K562 (cell line): ENCODE data around the gene ZNF687. TPM values are rescaled to one million over a fixed set of nuclear protein-coding genes. Genes with fewer than 3 reads are reported as not detected.

ENCODE experiments used
- ATAC-seq: fragments of 200-7000 bp; cut with Tn5 transposase; 3 replicates; pipeline ENCODE4 v1.9.1; 2020; ENCODE audit warnings: moderate library complexity
- BruUV-seq: library from RNA; stranded (reverse); fragments of 400-500 nt; replicated peaks from 2 replicates; lab custom pipeline; 2021; lab: Mats Ljungman, UMichigan
- CTCF ChIA-PET: fragments of 300-600 bp; formaldehyde crosslinking; extraction: SDS; loops from one replicate; lab custom pipeline; 2021; ENCODE audit warnings: low intra/inter-chr PET ratio; lab: Yijun Ruan, JAX
- POLR2A ChIA-PET: fragments of 300-600, 350-650 bp; sonication (Branson Sonifier 250); formaldehyde crosslinking; extraction: SDS; loops from one replicate; lab custom pipeline; 2021; ENCODE audit warnings: antibody characterized with exemption, inconsistent platforms; lab: Yijun Ruan, JAX
- DNase-seq, 4 experiments: peaks; one replicate each; pipeline versions ENCODE4 v3.0.0 to v3.0.0-alpha.2; 2011 to 2018; ENCODE audit warnings: low spot score in 3 of 4, mixed read lengths in 3 of 4; ENCODE audit errors: extremely low read depth in 1 of 4
- FAIRE-seq: peaks from 2 replicates; lab custom pipeline; 2011; peaks lifted over from hg19 to GRCh38; lab: Jason Lieb, UNC
- H2AFZ ChIP-seq: 2 replicates; pipeline ENCODE4 v1.6.0; 2011; ENCODE audit warnings: low read depth, low read length, control low read depth, inconsistent platforms
- H3K27ac ChIP-seq: fragments of 200-600 bp; 3 replicates; pipeline ENCODE4 v1.8.0; 2011; ENCODE audit warnings: low read depth, mild to moderate bottlenecking, control low read depth, inconsistent platforms, low read length, moderate library complexity, mixed read lengths; ENCODE audit errors: extremely low read depth
- H3K27me3 ChIP-seq, 2 experiments: fragments of 300-600 bp in 1 of 2; 2 replicates in 1 of 2; 3 replicates in 1 of 2; pipeline versions ENCODE4 v1.6.0 to v1.8.0; 2011; ENCODE audit warnings: inconsistent platforms in 2 of 2, low read length in 2 of 2, mild to moderate bottlenecking in 1 of 2, mixed read lengths in 1 of 2, moderate library complexity in 1 of 2; ENCODE audit not compliant: control insufficient read depth in 2 of 2, insufficient read depth in 2 of 2
- H3K36me3 ChIP-seq: fragments of 300-600 bp; 3 replicates; pipeline ENCODE4 v1.8.0; 2011; ENCODE audit warnings: mild to moderate bottlenecking, low read length, inconsistent platforms; ENCODE audit not compliant: control insufficient read depth, insufficient read depth
- H3K4me1 ChIP-seq, 2 experiments: fragments of 200-600 bp in 1 of 2; replicated peaks in 1 of 2; 2 replicates in 1 of 2; 3 replicates in 1 of 2; pipeline versions ENCODE4 v1.5.1 to v1.8.0; 2011; ENCODE audit warnings: inconsistent platforms in 2 of 2, low read length in 2 of 2, mild to moderate bottlenecking in 1 of 2, mixed read lengths in 1 of 2, moderate library complexity in 1 of 2; ENCODE audit not compliant: control insufficient read depth in 2 of 2, insufficient read depth in 2 of 2
- H3K4me2 ChIP-seq: 2 replicates; pipeline ENCODE4 v1.6.1; 2011; ENCODE audit warnings: low read length, control low read depth, inconsistent platforms, mixed read lengths; ENCODE audit not compliant: insufficient read depth
- H3K4me3 ChIP-seq: fragments of 200-600 bp; sonication (generic), shearing (Covaris generic); 2 replicates; pipeline ENCODE4 v1.5.1; 2016; ENCODE audit warnings: control low read depth, inconsistent platforms
- H3K79me2 ChIP-seq: fragments of 200-600 bp; 3 replicates; pipeline ENCODE4 v1.8.0; 2011; ENCODE audit warnings: low read length, inconsistent platforms; ENCODE audit not compliant: control insufficient read depth, insufficient read depth
- H3K9ac ChIP-seq, 2 experiments: 2 replicates each; pipeline versions ENCODE4 v1.6.0 to v1.6.1; 2011; ENCODE audit warnings: low read depth in 2 of 2, low read length in 2 of 2, control low read depth in 1 of 2, inconsistent platforms in 1 of 2, mild to moderate bottlenecking in 1 of 2, mixed read lengths in 1 of 2; ENCODE audit not compliant: insufficient read depth in 1 of 2
- H3K9me1 ChIP-seq: one replicate; pipeline ENCODE4 v1.6.0; 2011; ENCODE audit warnings: inconsistent platforms, mild to moderate bottlenecking, low read length, moderate library complexity; ENCODE audit not compliant: control insufficient read depth, insufficient read depth
- H3K9me3 ChIP-seq: replicated peaks from 2 replicates; pipeline ENCODE4 v1.5.1; 2011; ENCODE audit warnings: low read depth, low read length, inconsistent platforms; ENCODE audit not compliant: control insufficient read depth, insufficient read depth
- H4K20me1 ChIP-seq: replicated peaks from 2 replicates; pipeline ENCODE4 v1.6.1; 2011; ENCODE audit warnings: low read length, inconsistent platforms, mixed read lengths; ENCODE audit not compliant: control insufficient read depth, insufficient read depth
- BRD4 ChIP-seq: fragments of 200-600 bp; sonication (generic); IDR thresholded peaks from 2 replicates; pipeline ENCODE4 v1.6.1; 2017; ENCODE audit warnings: inconsistent platforms
- CHD1 ChIP-seq: fragments of 200-600 bp; sonication (generic); IDR thresholded peaks from one replicate; pipeline ENCODE4 v1.6.1; 2012; ENCODE audit warnings: mild to moderate bottlenecking, moderate library complexity, low read length, inconsistent platforms
- ELF2 ChIP-seq: fragments of 250-450 bp; sonication (Bioruptor Pico); IDR thresholded peaks from 2 replicates; pipeline ENCODE4 v1.5.0; 2021; ENCODE audit warnings: mild to moderate bottlenecking
- ETS1 ChIP-seq: conservative IDR thresholded peaks from 2 replicates; pipeline ENCODE4 v1.6.1; 2011; ENCODE audit warnings: low read depth, mild to moderate bottlenecking, low read length; ENCODE audit not compliant: control insufficient read depth
- FOXK2 ChIP-seq, 2 experiments: fragments of 450-650 bp; IDR thresholded peaks in 1 of 2; conservative IDR thresholded peaks in 1 of 2; 2 replicates each; pipeline ENCODE4 v1.6.1; 2016; ENCODE audit warnings: low read depth in 2 of 2, mild to moderate bottlenecking in 1 of 2
- GATAD2B ChIP-seq: fragments of 450-650 bp; IDR thresholded peaks from 2 replicates; pipeline ENCODE4 v1.6.1; 2017; ENCODE audit warnings: mild to moderate bottlenecking, borderline replicate concordance
- MBD1 ChIP-seq: fragments of 250-450 bp; sonication (Bioruptor Pico); IDR thresholded peaks from 2 replicates; pipeline ENCODE4 v1.8.0; 2022; ENCODE audit warnings: inconsistent platforms
- POLR2A ChIP-seq: fragments of 450-650 bp; conservative IDR thresholded peaks from 2 replicates; pipeline ENCODE4 v1.6.1; 2016
- SNRNP70 ChIP-seq: fragments of 200-400 bp; formaldehyde crosslinking; optimal IDR thresholded peaks from 2 replicates; pipeline ENCODE3; 2017; ENCODE audit warnings: low read depth, low read length
- SRSF9 ChIP-seq: fragments of 200-400 bp; formaldehyde crosslinking; IDR thresholded peaks from 2 replicates; pipeline ENCODE4 v1.6.1; 2017; ENCODE audit warnings: low read depth, low read length, borderline replicate concordance
- STAT5A ChIP-seq: IDR thresholded peaks from 2 replicates; pipeline ENCODE4 v1.6.1; 2012; ENCODE audit warnings: low read length, inconsistent platforms, borderline replicate concordance
- STAT5B ChIP-seq: fragments of 250-450 bp; sonication (Bioruptor Pico); IDR thresholded peaks from 2 replicates; pipeline ENCODE4 v1.8.0; 2021; ENCODE audit warnings: mild to moderate bottlenecking, inconsistent platforms
- ZFP1 ChIP-seq: fragments of 450-650 bp; formaldehyde crosslinking; IDR thresholded peaks from 2 replicates; pipeline ENCODE4 v1.4.0; 2020; ENCODE audit warnings: mild to moderate bottlenecking, mixed read lengths
- ZFP36 ChIP-seq: fragments of 150-350 bp; IDR thresholded peaks from 2 replicates; pipeline ENCODE4 v1.6.1; 2018; ENCODE audit warnings: low read length, low read depth; ENCODE audit not compliant: partially characterized antibody
- ZFP91 ChIP-seq: sonication (generic); formaldehyde crosslinking; IDR thresholded peaks from 2 replicates; pipeline ENCODE4 v1.8.0; 2022; ENCODE audit warnings: mild to moderate bottlenecking, missing genetic modification reagents
- ZNF184 ChIP-seq: sonication (generic); formaldehyde crosslinking; IDR thresholded peaks from 2 replicates; pipeline ENCODE4 v1.5.0; 2020; ENCODE audit warnings: missing genetic modification reagents
- ZNF197 ChIP-seq: fragments of 200-800 bp; sonication (Bioruptor generic); IDR thresholded peaks from 2 replicates; pipeline ENCODE4 v1.6.1; 2016; ENCODE audit warnings: low read depth, missing genetic modification characterization, missing compliant biosample characterization
- ZNF507 ChIP-seq: conservative IDR thresholded peaks from 2 replicates; pipeline ENCODE4 v1.6.1; 2017; ENCODE audit warnings: missing genetic modification characterization, missing compliant biosample characterization
- WGBS: fragments of 100-300 bp; shearing (Covaris generic); methylation state at CpG from one replicate; pipeline ENCODE4 v1.1.6; 2016; ENCODE audit warnings: low coverage, mixed read lengths; ENCODE audit not compliant: insufficient coverage; ENCODE audit errors: missing lambda C conversion rate; 5-methylcytosine and 5-hydroxymethylcytosine counted together
- in situ Hi-C: fragments of 300-500 bp; cut with MboI; formaldehyde crosslinking; loops from 4 replicates; pipeline ENCODE4 v1.15.0; 2018; ENCODE audit warnings: inconsistent platforms, mixed read lengths
- intact Hi-C: fragments of 100-400 bp; cut with micrococcal nuclease; formaldehyde crosslinking; loops from 2 replicates; pipeline ENCODE4 v1.14.2; 2022
- polyA plus RNA-seq, 8 experiments: library from polyadenylated mRNA; depleted of rRNA in 4 of 8; stranded (reverse) in 5 of 8; unstranded in 3 of 8; fragments of >200 nt; fragmentation: Nextera tagmentation in 2 of 8; fragmentation: Illumina TruSeq in 1 of 8; extraction: Ambion mirVana in 2 of 8; extraction: Trizol in 1 of 8; gene quantifications; 2 replicates each; pipeline versions ENCODE4 v1.2.1 to v1.2.3, GENCODE V29; 2011 to 2014; ENCODE audit warnings: inconsistent platforms in 1 of 8, missing spikeins in 1 of 8
- total RNA-seq, 7 experiments: library from RNA; depleted of rRNA in 6 of 7; stranded (reverse); fragments of >200 nt in 6 of 7; fragmentation: Illumina TruSeq in 2 of 7; extraction: Trizol in 2 of 7; gene quantifications; 2 replicates each; pipeline versions ENCODE4 v1.2.1 to v1.2.3, GENCODE V29; 2011 to 2021; ENCODE audit warnings: low replicate concordance in 1 of 7

ZNF687 gene
- total and polyA plus RNA-seq, 9 of the 15 experiments (the other 6 are each of a cell fraction or from before 2014, with no cell fraction given), result 0.13 to 26.4 (median 10.6) TPM

- Histone ChIP-seq H4K20me1 (no peaks in the 10 kb centered on the region), H3K9me3 (no peaks in the 10 kb centered on the region; the same call in 1 of the 2 replicates)
- TF ChIP-seq SRSF9 (no peak), STAT5A (no peak), ELF2 (CRISPR knock-in tag) (no peak), GATAD2B (no peak), ZNF197 (CRISPR knock-in tag) (no peak), STAT5B (CRISPR knock-in tag) (no peak), CHD1 (no peak), MBD1 (CRISPR knock-in tag) (no peak), ZFP1 (no peak), BRD4 (no peak), FOXK2 (conservative IDR thresholded peaks at IDR 0.05 in 1 of 2, IDR thresholded peaks at IDR 0.05 in 1 of 2; ENCODE audit: low read depth in 2 of 2) (no peak), ZNF184 (CRISPR knock-in tag) (no peak), ZFP36 (no peak), POLR2A (no peak), ETS1 (no peak), ZNF507 (tag) (no peak), SNRNP70 (no peak), ZFP91 (no peak)
- TF ChIP-seq, all 486 proteins: peak for 0
- no peak overlapping the region for H3K27ac ChIP-seq
- H3K79me2 ChIP-seq, result no peaks in the 10 kb centered on the region
- ChIA-PET POLR2A (no interaction called here), CTCF (no interaction called here)
- ATAC-seq, result no peak
- no peaks in the 10 kb centered on the region for H3K9me1 ChIP-seq
- H3K27me3 ChIP-seq, result no peaks in the 10 kb centered on the region
- intact Hi-C loops, result no loop called here
- no peaks in the 10 kb centered on the region; a peak in 1 of 5 replicates for H3K4me1 ChIP-seq
- 30% methylated on average over 1 of the region's 1 CpG for WGBS
- no peak overlapping the region for H2AFZ ChIP-seq
- no peak for FAIRE-seq
- no peak overlapping the region for H3K9ac ChIP-seq
- no peak for DNase-seq
- in situ Hi-C loops, result no loop called here
- H3K36me3 ChIP-seq, result peaks cover 78% of the 10 kb centered on the region; the same call in 2 of the 3 replicates
- BruUV-seq, result no TSS peak
- no peak overlapping the region for H3K4me3 ChIP-seq
- H3K4me2 ChIP-seq, result no peak overlapping the region
Observed at GRCh38 chr1:151238467-151238739, 43.7 kb upstream of the ZNF687 start.
